WTC11 (cell line): ENCODE data around the gene FSD1. TPM values are rescaled to one million over a fixed set of nuclear protein-coding genes. Genes with fewer than 3 reads are reported as not detected.

Experiments used
- ATAC-seq: fragments of 200-7000 bp; cut with Tn5 transposase; 2 replicates; pipeline ENCODE4 v1.10.0; 2021; ENCODE audit warnings: mild to moderate bottlenecking, moderate library complexity
- CTCF ChIA-PET: fragments of 300-600 bp; sonication (Branson Sonifier 250); formaldehyde crosslinking; loops from one replicate; lab custom pipeline; 2021; ENCODE audit warnings: antibody characterized with exemption; lab: Charles Lee
- POLR2A ChIA-PET: fragments of 350-600 bp; sonication (Branson Sonifier 250); formaldehyde crosslinking; loops from one replicate; lab custom pipeline; 2021; ENCODE audit warnings: antibody characterized with exemption; lab: Charles Lee
- DNase-seq: peaks from one replicate; pipeline ENCODE4 v3.0.0; 2021; ENCODE audit warnings: low spot score
- H3K27ac Mint-ChIP-seq: 2 replicates; pipeline ENCODE4 v1.8.0; 2021; ENCODE audit warnings: mixed read lengths
- H3K27me3 Mint-ChIP-seq: 2 replicates; pipeline ENCODE4 v1.8.0; 2021; ENCODE audit warnings: low read depth, mild to moderate bottlenecking, moderate library complexity, mixed read lengths
- H3K36me3 Mint-ChIP-seq: 2 replicates; pipeline ENCODE4 v1.8.0; 2021; ENCODE audit warnings: mixed read lengths
- H3K4me1 Mint-ChIP-seq: 2 replicates; pipeline ENCODE4 v1.8.0; 2022; ENCODE audit warnings: mixed read lengths
- H3K4me3 Mint-ChIP-seq: 2 replicates; pipeline ENCODE4 v1.8.0; 2021; ENCODE audit warnings: mild to moderate bottlenecking, moderate library complexity, mixed read lengths
- H3K9me3 Mint-ChIP-seq: 2 replicates; pipeline ENCODE4 v1.8.0; 2021; ENCODE audit warnings: mixed read lengths
- ELF4 ChIP-seq: sonication (generic); formaldehyde crosslinking; IDR thresholded peaks from 2 replicates; pipeline ENCODE4 v1.8.1; 2022; ENCODE audit warnings: low read depth, mild to moderate bottlenecking, moderate library complexity, missing genetic modification reagents
- FOXK1 ChIP-seq: sonication (generic); formaldehyde crosslinking; IDR thresholded peaks from 2 replicates; pipeline ENCODE4 v1.8.0; 2022; ENCODE audit warnings: mild to moderate bottlenecking, moderate library complexity, missing genetic modification reagents
- FOXP1 ChIP-seq: sonication (generic); formaldehyde crosslinking; IDR thresholded peaks from 2 replicates; pipeline ENCODE4 v1.8.0; 2022; ENCODE audit warnings: missing genetic modification reagents, mild to moderate bottlenecking, moderate library complexity, borderline replicate concordance
- JAZF1 ChIP-seq: fragments of 250-450 bp; sonication (Bioruptor Pico); IDR thresholded peaks from 2 replicates; pipeline ENCODE4 v1.9.0; 2021; ENCODE audit warnings: moderate library complexity, mild to moderate bottlenecking, inconsistent platforms
- JUN ChIP-seq: sonication (generic); formaldehyde crosslinking; IDR thresholded peaks from 2 replicates; pipeline ENCODE4 v1.8.0; 2023; ENCODE audit warnings: mild to moderate bottlenecking, missing genetic modification reagents
- KAT7 ChIP-seq: sonication (generic); formaldehyde crosslinking; IDR thresholded peaks from 2 replicates; pipeline ENCODE4 v1.8.1; 2023; ENCODE audit warnings: missing genetic modification reagents, mild to moderate bottlenecking, borderline replicate concordance
- NR2C2 ChIP-seq: sonication (generic); formaldehyde crosslinking; IDR thresholded peaks from 2 replicates; pipeline ENCODE4 v1.8.0; 2022; ENCODE audit warnings: mild to moderate bottlenecking, missing genetic modification reagents
- NR3C1 ChIP-seq: sonication (generic); formaldehyde crosslinking; conservative IDR thresholded peaks from 2 replicates; pipeline ENCODE4 v1.8.1; 2023; ENCODE audit warnings: low read depth, mild to moderate bottlenecking, missing genetic modification reagents
- RELA ChIP-seq: sonication (generic); formaldehyde crosslinking; IDR thresholded peaks from 2 replicates; pipeline ENCODE4 v1.8.1; 2022; ENCODE audit warnings: missing genetic modification reagents, mild to moderate bottlenecking, borderline replicate concordance
- SMAD4 ChIP-seq: sonication (generic); formaldehyde crosslinking; IDR thresholded peaks from 2 replicates; pipeline ENCODE4 v1.8.0; 2022; ENCODE audit warnings: mild to moderate bottlenecking, missing genetic modification reagents
- ZNF138 ChIP-seq: sonication (generic); formaldehyde crosslinking; conservative IDR thresholded peaks from 2 replicates; pipeline ENCODE4 v1.8.1; 2022; ENCODE audit warnings: mild to moderate bottlenecking, moderate library complexity, missing genetic modification reagents
- ZNF232 ChIP-seq: sonication (generic); formaldehyde crosslinking; IDR thresholded peaks from 2 replicates; pipeline ENCODE4 v1.8.0; 2022; ENCODE audit warnings: mild to moderate bottlenecking, missing genetic modification reagents
- ZNF317 ChIP-seq: sonication (generic); formaldehyde crosslinking; IDR thresholded peaks from 2 replicates; pipeline ENCODE4 v1.8.1; 2023; ENCODE audit warnings: low read depth, mild to moderate bottlenecking, moderate library complexity, missing genetic modification reagents, borderline replicate concordance
- ZNF396 ChIP-seq: fragments of 250-450 bp; sonication (Bioruptor Pico); IDR thresholded peaks from 2 replicates; pipeline ENCODE4 v1.8.0; 2021; ENCODE audit warnings: mild to moderate bottlenecking, moderate library complexity, borderline replicate concordance
- total RNA-seq: library from RNA; stranded (reverse); gene quantifications from 3 replicates; pipeline ENCODE4 v1.2.3, GENCODE V29; 2021
- TF ChIP-seq, protein P1 (sequence below): sonication (generic); formaldehyde crosslinking; IDR thresholded peaks from 2 replicates; pipeline ENCODE4 v1.8.1; 2023; ENCODE audit warnings: mild to moderate bottlenecking, moderate library complexity, missing genetic modification reagents
- TF ChIP-seq, protein P2 (sequence below): fragments of 250-450 bp; sonication (Bioruptor Pico); IDR thresholded peaks from 2 replicates; pipeline ENCODE4 v1.9.0; 2021; ENCODE audit warnings: mild to moderate bottlenecking
- TF ChIP-seq, protein P3 (sequence below): sonication (generic); formaldehyde crosslinking; IDR thresholded peaks from 2 replicates; pipeline ENCODE4 v1.8.1; 2023; ENCODE audit warnings: mild to moderate bottlenecking, missing genetic modification reagents

Gene FSD1
- total RNA-seq, 1 experiment from 2014 or later: 61.3 TPM

DNA sequence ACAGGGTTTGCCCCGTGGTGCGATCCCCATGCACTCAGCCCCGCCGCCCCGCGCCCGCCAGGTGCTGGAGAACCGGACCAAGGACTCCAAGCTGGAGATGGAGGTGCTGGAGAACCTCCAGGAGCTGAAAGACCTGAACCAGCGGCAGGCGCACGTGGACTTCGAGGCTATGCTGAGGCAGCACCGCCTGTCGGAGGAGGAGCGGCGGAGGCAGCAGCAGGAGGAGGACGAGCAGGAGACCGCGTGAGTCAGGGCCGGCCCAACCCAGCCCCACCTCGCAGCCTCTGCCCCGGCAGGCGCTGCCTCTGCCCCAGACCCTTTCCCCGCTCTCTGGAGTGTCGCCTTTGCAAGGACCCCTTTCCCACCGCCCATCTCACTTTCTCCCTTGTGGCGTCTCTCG lies 46.2 kb upstream of the FSD1 start:
- no peaks in the 10 kb centered on the region for H3K4me1 Mint-ChIP-seq
- DNase-seq: no peak
- ChIA-PET CTCF (interaction anchor here (1.1 to 5.9 kb wide), 2 partner anchors 9 to 118 kb away, joined by 3 to 46 read pairs; no protein-coding TSS in a partner anchor), POLR2A (no interaction called here)
- peaks cover 13% of the 10 kb centered on the region for H3K9me3 Mint-ChIP-seq
- no peak for ATAC-seq
- TF ChIP-seq JUN (CRISPR knock-in tag) (no peak), ZNF396 (no peak)
- TF ChIP-seq, protein P1, sequence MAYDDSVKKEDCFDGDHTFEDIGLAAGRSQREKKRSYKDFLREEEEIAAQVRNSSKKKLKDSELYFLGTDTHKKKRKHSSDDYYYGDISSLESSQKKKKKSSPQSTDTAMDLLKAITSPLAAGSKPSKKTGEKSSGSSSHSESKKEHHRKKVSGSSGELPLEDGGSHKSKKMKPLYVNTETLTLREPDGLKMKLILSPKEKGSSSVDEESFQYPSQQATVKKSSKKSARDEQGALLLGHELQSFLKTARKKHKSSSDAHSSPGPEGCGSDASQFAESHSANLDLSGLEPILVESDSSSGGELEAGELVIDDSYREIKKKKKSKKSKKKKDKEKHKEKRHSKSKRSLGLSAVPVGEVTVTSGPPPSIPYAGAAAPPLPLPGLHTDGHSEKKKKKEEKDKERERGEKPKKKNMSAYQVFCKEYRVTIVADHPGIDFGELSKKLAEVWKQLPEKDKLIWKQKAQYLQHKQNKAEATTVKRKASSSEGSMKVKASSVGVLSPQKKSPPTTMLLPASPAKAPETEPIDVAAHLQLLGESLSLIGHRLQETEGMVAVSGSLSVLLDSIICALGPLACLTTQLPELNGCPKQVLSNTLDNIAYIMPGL (CRISPR knock-in tag): no peak
- TF ChIP-seq, all 79 proteins: peak for 0
- Mint-ChIP-seq H3K27me3 (no peaks in the 10 kb centered on the region), H3K4me3 (no peak overlapping the region), H3K36me3 (peaks cover 48% of the 10 kb centered on the region), H3K27ac (no peak overlapping the region)

DNA sequence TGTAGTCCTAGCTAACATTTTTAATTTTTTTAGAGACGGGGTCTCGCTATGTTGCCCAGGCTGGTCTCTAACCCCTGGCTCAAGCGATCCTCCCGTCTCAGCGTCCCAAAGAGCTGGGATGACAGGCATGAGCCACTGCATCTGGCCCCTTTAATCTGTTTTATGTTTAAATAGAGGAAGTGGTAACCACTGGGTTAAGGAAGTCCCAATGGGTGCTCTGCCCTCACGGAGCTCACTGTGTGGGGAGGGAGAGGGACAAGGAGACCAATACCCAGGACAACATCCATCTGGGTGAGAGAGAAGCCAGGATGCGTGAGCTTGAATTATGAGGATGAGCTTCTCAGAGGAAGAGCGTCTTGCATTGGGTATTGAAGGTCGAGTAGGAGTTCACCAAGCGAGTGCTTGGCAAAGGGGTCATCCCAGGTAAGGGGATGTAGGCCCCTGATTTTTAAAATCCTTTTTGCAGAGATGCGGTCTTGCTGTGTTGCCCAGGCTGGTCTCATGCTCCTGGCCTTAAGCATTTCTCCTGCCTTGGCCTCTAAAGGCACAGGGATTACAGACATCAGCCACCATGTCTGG lies 43.7 kb upstream of the FSD1 start:
- ATAC-seq: no peak
- ChIA-PET CTCF (interaction anchor here (0.5 kb wide), 1 partner anchor 9 kb away, joined by 4 read pairs; no protein-coding TSS in a partner anchor), POLR2A (no interaction called here)
- TF ChIP-seq NR3C1 (no peak), ZNF396 (no peak), ZNF138 (CRISPR knock-in tag) (no peak), NR2C2 (CRISPR knock-in tag) (no peak), ZNF232 (CRISPR knock-in tag) (no peak), FOXK1 (CRISPR knock-in tag) (no peak), RELA (CRISPR knock-in tag) (no peak), JAZF1 (CRISPR knock-in tag) (no peak), SMAD4 (CRISPR knock-in tag) (no peak), ZNF317 (CRISPR knock-in tag) (no peak), FOXP1 (CRISPR knock-in tag) (no peak), KAT7 (CRISPR knock-in tag) (no peak), ELF4 (CRISPR knock-in tag) (no peak)
- TF ChIP-seq, protein P2, sequence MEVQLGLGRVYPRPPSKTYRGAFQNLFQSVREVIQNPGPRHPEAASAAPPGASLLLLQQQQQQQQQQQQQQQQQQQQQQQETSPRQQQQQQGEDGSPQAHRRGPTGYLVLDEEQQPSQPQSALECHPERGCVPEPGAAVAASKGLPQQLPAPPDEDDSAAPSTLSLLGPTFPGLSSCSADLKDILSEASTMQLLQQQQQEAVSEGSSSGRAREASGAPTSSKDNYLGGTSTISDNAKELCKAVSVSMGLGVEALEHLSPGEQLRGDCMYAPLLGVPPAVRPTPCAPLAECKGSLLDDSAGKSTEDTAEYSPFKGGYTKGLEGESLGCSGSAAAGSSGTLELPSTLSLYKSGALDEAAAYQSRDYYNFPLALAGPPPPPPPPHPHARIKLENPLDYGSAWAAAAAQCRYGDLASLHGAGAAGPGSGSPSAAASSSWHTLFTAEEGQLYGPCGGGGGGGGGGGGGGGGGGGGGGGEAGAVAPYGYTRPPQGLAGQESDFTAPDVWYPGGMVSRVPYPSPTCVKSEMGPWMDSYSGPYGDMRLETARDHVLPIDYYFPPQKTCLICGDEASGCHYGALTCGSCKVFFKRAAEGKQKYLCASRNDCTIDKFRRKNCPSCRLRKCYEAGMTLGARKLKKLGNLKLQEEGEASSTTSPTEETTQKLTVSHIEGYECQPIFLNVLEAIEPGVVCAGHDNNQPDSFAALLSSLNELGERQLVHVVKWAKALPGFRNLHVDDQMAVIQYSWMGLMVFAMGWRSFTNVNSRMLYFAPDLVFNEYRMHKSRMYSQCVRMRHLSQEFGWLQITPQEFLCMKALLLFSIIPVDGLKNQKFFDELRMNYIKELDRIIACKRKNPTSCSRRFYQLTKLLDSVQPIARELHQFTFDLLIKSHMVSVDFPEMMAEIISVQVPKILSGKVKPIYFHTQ (CRISPR knock-in tag): no peak
- TF ChIP-seq, protein P3, sequence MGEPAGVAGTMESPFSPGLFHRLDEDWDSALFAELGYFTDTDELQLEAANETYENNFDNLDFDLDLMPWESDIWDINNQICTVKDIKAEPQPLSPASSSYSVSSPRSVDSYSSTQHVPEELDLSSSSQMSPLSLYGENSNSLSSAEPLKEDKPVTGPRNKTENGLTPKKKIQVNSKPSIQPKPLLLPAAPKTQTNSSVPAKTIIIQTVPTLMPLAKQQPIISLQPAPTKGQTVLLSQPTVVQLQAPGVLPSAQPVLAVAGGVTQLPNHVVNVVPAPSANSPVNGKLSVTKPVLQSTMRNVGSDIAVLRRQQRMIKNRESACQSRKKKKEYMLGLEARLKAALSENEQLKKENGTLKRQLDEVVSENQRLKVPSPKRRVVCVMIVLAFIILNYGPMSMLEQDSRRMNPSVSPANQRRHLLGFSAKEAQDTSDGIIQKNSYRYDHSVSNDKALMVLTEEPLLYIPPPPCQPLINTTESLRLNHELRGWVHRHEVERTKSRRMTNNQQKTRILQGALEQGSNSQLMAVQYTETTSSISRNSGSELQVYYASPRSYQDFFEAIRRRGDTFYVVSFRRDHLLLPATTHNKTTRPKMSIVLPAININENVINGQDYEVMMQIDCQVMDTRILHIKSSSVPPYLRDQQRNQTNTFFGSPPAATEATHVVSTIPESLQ (CRISPR knock-in tag): no peak
- Mint-ChIP-seq H3K4me1 (no peaks in the 10 kb centered on the region), H3K9me3 (peaks cover 8% of the 10 kb centered on the region), H3K27ac (no peak overlapping the region), H3K27me3 (no peaks in the 10 kb centered on the region), H3K4me3 (no peak overlapping the region), H3K36me3 (peaks cover 29% of the 10 kb centered on the region)
- no peak for DNase-seq
